CD4-positive, alpha-beta memory T cell (primary cell): Measurements from ENCODE around the gene MCF2L2. TPM values are rescaled to one million over a fixed set of nuclear protein-coding genes. Genes with fewer than 3 reads are reported as not detected.

ENCODE experiments used
- CTCF ChIA-PET: fragments of 350-600 bp; sonication (Branson Sonifier 250); formaldehyde crosslinking; loops from one replicate; lab custom pipeline; 2021; ENCODE audit warnings: inconsistent platforms; ENCODE audit not compliant: partially characterized antibody; lab: Charles Lee
- POLR2A ChIA-PET: fragments of 350-600 bp; sonication (Branson Sonifier 250); formaldehyde crosslinking; loops from one replicate; lab custom pipeline; 2021; ENCODE audit not compliant: partially characterized antibody; lab: Charles Lee
- DNase-seq, 5 donors: peaks; one replicate each; pipeline versions ENCODE4 v3.0.0 to v3.0.0-alpha.2; 2020 to 2022; ENCODE audit warnings: mixed read lengths in 1 of 5
- H3K27ac ChIP-seq: one replicate; pipeline ENCODE4 v1.7.0; 2013; ENCODE audit warnings: low read depth, low read length
- H3K27me3 ChIP-seq: 2 replicates; pipeline ENCODE4 v1.7.0; 2013; ENCODE audit warnings: mild to moderate bottlenecking, low read length, moderate library complexity; ENCODE audit not compliant: insufficient read depth
- H3K36me3 ChIP-seq: 2 replicates; pipeline ENCODE4 v1.7.0; 2013; ENCODE audit warnings: mild to moderate bottlenecking, low read length, moderate library complexity; ENCODE audit not compliant: insufficient read depth
- H3K4me1 ChIP-seq: 2 replicates; pipeline ENCODE4 v1.7.0; 2013; ENCODE audit warnings: mild to moderate bottlenecking, low read length, moderate library complexity; ENCODE audit not compliant: insufficient read depth
- H3K4me3 ChIP-seq, 2 donors: one replicate each; pipeline ENCODE4 v1.7.0; 2013; ENCODE audit warnings: low read length in 2 of 2, mild to moderate bottlenecking in 1 of 2
- H3K9me3 ChIP-seq, 2 donors: one replicate each; pipeline ENCODE4 v1.7.0; 2013; ENCODE audit warnings: low read length in 2 of 2, control low read depth in 1 of 2; ENCODE audit not compliant: control insufficient read depth in 1 of 2
- H3K27ac Mint-ChIP-seq, 7 donors: one replicate each; pipeline ENCODE4 v1.8.0; 2020 to 2021; ENCODE audit warnings: mixed read lengths in 7 of 7, mild to moderate bottlenecking in 6 of 7, inconsistent platforms in 3 of 7, moderate library complexity in 3 of 7
- H3K27me3 Mint-ChIP-seq, 2 donors: one replicate each; pipeline ENCODE4 v1.8.0; 2020 to 2021; ENCODE audit warnings: mixed read lengths in 2 of 2
- H3K36me3 Mint-ChIP-seq, 2 donors: one replicate each; pipeline ENCODE4 v1.8.0; 2020 to 2021; ENCODE audit warnings: mixed read lengths in 2 of 2, inconsistent platforms in 1 of 2, mild to moderate bottlenecking in 1 of 2
- H3K4me1 Mint-ChIP-seq, 4 donors: one replicate each; pipeline ENCODE4 v1.8.0; 2020 to 2021; ENCODE audit warnings: mixed read lengths in 4 of 4, mild to moderate bottlenecking in 1 of 4
- H3K4me3 Mint-ChIP-seq, 8 donors: one replicate each; pipeline ENCODE4 v1.8.0; 2020 to 2021; ENCODE audit warnings: mixed read lengths in 8 of 8, mild to moderate bottlenecking in 7 of 8, moderate library complexity in 6 of 8, inconsistent platforms in 3 of 8
- H3K9me3 Mint-ChIP-seq, 8 donors: one replicate each; pipeline ENCODE4 v1.8.0; 2020 to 2021; ENCODE audit warnings: mixed read lengths in 8 of 8, mild to moderate bottlenecking in 5 of 8, inconsistent platforms in 3 of 8, moderate library complexity in 1 of 8
- intact Hi-C: fragments of 100-400 bp; cut with micrococcal nuclease; formaldehyde crosslinking; loops from one replicate; pipeline ENCODE4 v1.15.1; 2023
- polyA plus RNA-seq, 2 donors: library from polyadenylated mRNA; unstranded; fragments of 300-500 nt; fragmentation: Illumina TruSeq; gene quantifications; one replicate each; pipeline ENCODE4 v1.2.3, GENCODE V29; 2021
- total RNA-seq, 2 experiments: library from RNA; stranded (reverse); gene quantifications; one replicate each; pipeline ENCODE4 v1.2.3, GENCODE V29; 2021

The MCF2L2 gene
- total and polyA plus RNA-seq, 4 experiments from 2014 or later = 0.37 to 7.3 (median 5.1) TPM

DNA sequence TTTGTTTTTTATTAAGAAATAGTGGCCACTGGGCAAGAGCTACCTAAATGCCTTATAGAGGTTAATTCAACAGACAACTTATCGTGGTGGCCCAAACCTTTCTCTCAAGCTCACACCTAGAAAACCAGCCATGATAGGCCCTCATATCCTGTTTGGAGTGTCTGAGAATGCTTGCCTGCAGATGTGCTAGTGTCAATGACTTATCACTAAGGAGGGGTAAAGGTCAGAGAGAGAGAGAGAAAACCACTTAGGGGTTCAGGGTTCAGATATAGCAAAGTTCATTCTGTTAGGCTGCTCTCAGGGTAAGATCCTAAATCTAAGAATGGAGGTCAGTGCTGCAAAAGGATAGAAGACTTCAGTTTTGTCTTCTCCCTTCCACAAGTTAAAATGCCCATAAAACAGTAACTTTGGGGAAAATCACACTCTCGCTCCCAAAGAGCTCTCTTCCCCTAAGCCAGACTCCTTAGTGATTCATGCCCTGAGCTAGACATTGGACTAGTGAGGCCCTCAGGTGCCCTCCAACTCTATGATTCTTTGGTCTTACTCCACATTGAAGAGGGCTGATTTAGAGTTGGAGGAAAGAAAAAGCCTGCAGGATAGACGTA, 205.7 kb downstream of the MCF2L2 start:
- Mint-ChIP-seq H3K9me3 (no peaks in the 10 kb centered on the region), H3K27ac (no peak overlapping the region), H3K36me3 (peaks cover 0 to 14% of the 10 kb centered on the region in 2 donors), H3K4me1 (peaks cover 8 to 14% (median 11%) of the 10 kb centered on the region in 4 donors), H3K27me3 (no peaks in the 10 kb centered on the region), H3K4me3 (no peak overlapping the region)
- Histone ChIP-seq H3K27me3 (no peaks in the 10 kb centered on the region), H3K36me3 (no peaks in the 10 kb centered on the region), H3K4me1 (peaks cover 17% of the 10 kb centered on the region), H3K27ac (no peak overlapping the region), H3K9me3 (no peaks in the 10 kb centered on the region), H3K4me3 (no peak overlapping the region)
- POLR2A ChIA-PET = no interaction called here
- DNase-seq = no peak
- CTCF ChIA-PET = no interaction called here
- intact Hi-C loops = no loop called here

DNA sequence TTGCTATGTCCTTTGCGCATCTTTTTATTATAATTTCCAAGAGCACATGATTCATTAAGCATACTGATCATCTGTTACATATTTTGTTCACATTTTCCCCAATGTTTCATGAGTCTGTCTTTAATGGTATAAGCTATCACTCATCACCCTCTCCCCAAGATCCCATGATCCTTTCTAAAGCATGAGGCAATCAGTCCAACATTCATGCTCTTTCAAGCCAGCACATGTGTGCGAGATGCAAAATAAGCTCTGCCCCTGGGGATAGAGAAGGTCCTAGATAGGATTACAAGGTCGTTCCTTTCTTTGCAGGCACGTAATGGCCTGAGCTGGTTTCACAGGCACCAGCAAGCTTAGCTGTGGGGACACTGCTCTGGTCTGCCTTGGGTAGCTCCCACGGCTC, 207.6 kb downstream of the MCF2L2 start:
- no peaks in the 10 kb centered on the region for H3K27me3 ChIP-seq
- no peaks in the 10 kb centered on the region for H3K36me3 ChIP-seq
- DNase-seq = no peak
- no peaks in the 10 kb centered on the region for H3K9me3 Mint-ChIP-seq
- peak overlapping the region in 1 of 7 donors; percentile 49 for H3K27ac Mint-ChIP-seq
- no peaks in the 10 kb centered on the region for H3K27me3 Mint-ChIP-seq
- H3K4me1 Mint-ChIP-seq = peaks cover 8 to 14% (median 11%) of the 10 kb centered on the region in 4 donors
- H3K36me3 Mint-ChIP-seq = peaks cover 0 to 11% of the 10 kb centered on the region in 2 donors
- no peak overlapping the region for H3K4me3 Mint-ChIP-seq
- H3K9me3 ChIP-seq = no peaks in the 10 kb centered on the region
- H3K4me3 ChIP-seq = no peak overlapping the region
- ChIA-PET POLR2A (no interaction called here), CTCF (no interaction called here)
- H3K4me1 ChIP-seq = peaks cover 17% of the 10 kb centered on the region
- H3K27ac ChIP-seq = no peak overlapping the region
- intact Hi-C loops = no loop called here

DNA sequence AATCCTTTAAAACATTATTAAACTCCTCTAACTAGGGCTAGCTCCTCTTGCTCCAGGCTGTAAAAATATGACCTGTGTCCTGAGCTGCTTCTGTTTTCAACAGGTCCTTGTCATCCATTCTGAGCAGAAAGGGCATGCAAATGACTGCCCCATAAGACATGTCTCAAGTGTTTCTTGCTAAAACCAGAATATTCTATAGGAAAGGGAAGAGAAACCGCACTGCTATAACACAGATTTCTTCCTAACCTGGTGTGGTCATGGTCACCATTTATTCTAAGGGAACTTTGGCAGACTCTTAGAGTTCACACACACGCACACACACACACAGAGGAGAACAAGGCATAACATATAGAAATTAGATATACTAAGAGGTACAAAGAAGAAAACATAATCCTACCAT, 209.6 kb downstream of the MCF2L2 start:
- POLR2A ChIA-PET = no interaction called here
- H3K9me3 ChIP-seq = no peaks in the 10 kb centered on the region
- CTCF ChIA-PET = no interaction called here
- no peaks in the 10 kb centered on the region for H3K4me1 Mint-ChIP-seq
- H3K36me3 Mint-ChIP-seq = peaks cover 0 to 20% of the 10 kb centered on the region in 2 donors
- H3K27ac ChIP-seq = no peak overlapping the region
- H3K4me3 Mint-ChIP-seq = no peak overlapping the region
- no peaks in the 10 kb centered on the region for H3K36me3 ChIP-seq
- intact Hi-C loops = no loop called here
- H3K9me3 Mint-ChIP-seq = no peaks in the 10 kb centered on the region
- DNase-seq = no peak
- H3K4me1 ChIP-seq = peaks cover 1% of the 10 kb centered on the region
- peak overlapping the region in 1 of 7 donors; percentile 35 for H3K27ac Mint-ChIP-seq
- no peaks in the 10 kb centered on the region for H3K27me3 Mint-ChIP-seq
- no peaks in the 10 kb centered on the region for H3K27me3 ChIP-seq
- no peak overlapping the region for H3K4me3 ChIP-seq

DNA sequence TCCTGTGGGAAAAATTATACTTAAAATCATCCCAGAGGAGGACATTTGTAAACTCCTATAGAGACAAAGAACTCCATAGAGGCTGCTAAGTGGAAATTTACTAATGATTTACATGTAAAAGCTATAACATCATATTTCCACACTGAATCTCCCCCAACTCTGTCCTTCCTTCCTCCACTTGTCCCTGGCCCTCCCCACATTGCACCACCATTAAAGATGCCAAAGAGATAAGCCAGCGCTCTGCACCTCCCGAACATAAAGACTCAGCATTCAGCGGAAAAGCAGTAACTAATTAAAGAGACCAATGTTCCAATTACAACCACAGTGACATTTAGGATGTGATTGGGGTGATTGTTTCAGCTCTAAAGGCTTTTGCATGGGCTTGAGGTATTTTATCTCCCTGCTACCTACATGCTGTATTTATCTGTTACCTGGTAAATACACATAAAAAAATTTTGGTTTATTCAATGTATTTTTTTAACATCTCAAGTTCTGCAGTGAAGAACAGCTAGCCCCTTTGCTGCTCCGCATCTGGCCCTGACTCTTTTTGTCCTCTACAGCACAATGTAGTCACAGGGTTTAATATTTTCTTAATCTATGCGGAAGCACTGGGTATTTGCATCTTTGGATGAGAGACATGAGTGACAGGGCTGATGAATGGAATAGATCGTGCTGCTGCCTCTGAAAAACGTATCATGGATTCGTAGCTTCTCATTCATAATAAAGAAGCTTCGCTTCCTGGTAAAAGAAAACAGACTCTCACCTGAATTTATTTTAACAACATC, 210.7 kb downstream of the MCF2L2 start:
- no peaks in the 10 kb centered on the region for H3K9me3 ChIP-seq
- H3K36me3 ChIP-seq = no peaks in the 10 kb centered on the region
- no peaks in the 10 kb centered on the region for H3K27me3 Mint-ChIP-seq
- H3K27ac Mint-ChIP-seq = no peak overlapping the region
- H3K27me3 ChIP-seq = no peaks in the 10 kb centered on the region
- no peak overlapping the region for H3K4me3 Mint-ChIP-seq
- intact Hi-C loops = no loop called here
- POLR2A ChIA-PET = no interaction called here
- peaks cover 0 to 20% of the 10 kb centered on the region in 2 donors for H3K36me3 Mint-ChIP-seq
- H3K27ac ChIP-seq = no peak overlapping the region
- no peaks in the 10 kb centered on the region for H3K4me1 ChIP-seq
- no peak overlapping the region for H3K4me3 ChIP-seq
- H3K4me1 Mint-ChIP-seq = no peaks in the 10 kb centered on the region
- CTCF ChIA-PET = interaction anchor here (0.7 kb wide), 1 partner anchor 166 kb away, joined by 3 read pairs; no protein-coding TSS in a partner anchor
- no peaks in the 10 kb centered on the region for H3K9me3 Mint-ChIP-seq
- no peak for DNase-seq

DNA sequence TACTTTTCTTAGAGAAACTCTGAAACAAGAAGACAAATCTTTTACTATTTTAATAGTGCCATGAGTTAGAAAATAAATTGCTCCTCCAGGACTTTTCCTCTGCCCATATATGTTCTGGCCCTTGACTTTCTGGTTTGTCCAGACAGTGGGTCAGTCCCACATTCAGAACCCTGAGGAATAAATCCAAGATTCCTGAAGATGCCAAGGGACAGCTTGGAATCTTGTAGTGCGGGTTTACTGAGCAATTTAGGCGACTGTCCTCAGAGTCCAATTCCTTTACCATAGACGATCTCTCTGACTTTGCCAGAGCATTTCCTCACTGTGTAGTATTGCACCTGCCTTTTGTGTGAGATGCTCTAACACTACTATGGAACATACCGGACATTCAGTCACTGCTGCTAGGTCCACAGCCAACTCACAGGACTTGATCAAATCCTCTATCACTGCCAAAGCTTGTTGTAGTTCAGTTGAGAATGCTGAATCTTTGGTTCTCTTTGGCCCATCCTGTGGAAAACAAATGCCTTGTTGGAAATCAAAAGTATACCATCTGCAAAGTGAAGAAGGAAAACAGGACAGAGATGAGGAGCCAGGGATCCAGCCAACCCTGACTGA, 212.7 kb downstream of the MCF2L2 start:
- no peaks in the 10 kb centered on the region for H3K27me3 ChIP-seq
- no peaks in the 10 kb centered on the region for H3K9me3 Mint-ChIP-seq
- no peaks in the 10 kb centered on the region for H3K36me3 ChIP-seq
- ChIA-PET CTCF (no interaction called here), POLR2A (no interaction called here)
- H3K27ac Mint-ChIP-seq = no peak overlapping the region
- H3K27ac ChIP-seq = no peak overlapping the region
- no peaks in the 10 kb centered on the region for H3K4me1 ChIP-seq
- H3K36me3 Mint-ChIP-seq = peaks cover 3 to 26% of the 10 kb centered on the region in 2 donors
- H3K27me3 Mint-ChIP-seq = no peaks in the 10 kb centered on the region
- intact Hi-C loops = no loop called here
- H3K4me1 Mint-ChIP-seq = peaks cover 0 to 2% (median 0%) of the 10 kb centered on the region in 4 donors
- no peak for DNase-seq
- H3K4me3 ChIP-seq = no peak overlapping the region
- H3K4me3 Mint-ChIP-seq = no peak overlapping the region
- H3K9me3 ChIP-seq = no peaks in the 10 kb centered on the region

DNA sequence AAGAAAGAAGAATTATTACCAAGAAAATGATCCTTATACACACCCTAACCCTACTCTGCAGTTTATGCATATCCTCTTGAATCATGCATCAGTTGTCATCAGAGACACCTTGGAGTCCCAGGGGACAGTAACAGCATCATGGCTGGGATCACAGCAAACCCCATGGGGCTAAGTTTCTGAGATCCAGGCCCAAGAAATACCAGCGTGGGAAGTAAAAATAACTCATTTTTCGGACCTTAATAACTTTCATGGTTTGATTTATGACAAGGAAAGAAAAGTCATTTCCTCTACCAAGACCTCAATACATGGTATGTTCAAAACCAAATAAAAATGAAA, 214.2 kb downstream of the MCF2L2 start:
- CTCF ChIA-PET = no interaction called here
- Mint-ChIP-seq H3K27me3 (no peaks in the 10 kb centered on the region), H3K4me1 (peaks cover 0 to 2% (median 0%) of the 10 kb centered on the region in 4 donors), H3K27ac (no peak overlapping the region), H3K4me3 (no peak overlapping the region), H3K9me3 (no peaks in the 10 kb centered on the region), H3K36me3 (peaks cover 3 to 27% of the 10 kb centered on the region in 2 donors)
- no peaks in the 10 kb centered on the region for H3K36me3 ChIP-seq
- intact Hi-C loops = no loop called here
- no peaks in the 10 kb centered on the region for H3K4me1 ChIP-seq
- no peaks in the 10 kb centered on the region for H3K9me3 ChIP-seq
- no peak overlapping the region for H3K27ac ChIP-seq
- no peaks in the 10 kb centered on the region for H3K27me3 ChIP-seq
- DNase-seq = no peak
- POLR2A ChIA-PET = no interaction called here
- H3K4me3 ChIP-seq = no peak overlapping the region

DNA sequence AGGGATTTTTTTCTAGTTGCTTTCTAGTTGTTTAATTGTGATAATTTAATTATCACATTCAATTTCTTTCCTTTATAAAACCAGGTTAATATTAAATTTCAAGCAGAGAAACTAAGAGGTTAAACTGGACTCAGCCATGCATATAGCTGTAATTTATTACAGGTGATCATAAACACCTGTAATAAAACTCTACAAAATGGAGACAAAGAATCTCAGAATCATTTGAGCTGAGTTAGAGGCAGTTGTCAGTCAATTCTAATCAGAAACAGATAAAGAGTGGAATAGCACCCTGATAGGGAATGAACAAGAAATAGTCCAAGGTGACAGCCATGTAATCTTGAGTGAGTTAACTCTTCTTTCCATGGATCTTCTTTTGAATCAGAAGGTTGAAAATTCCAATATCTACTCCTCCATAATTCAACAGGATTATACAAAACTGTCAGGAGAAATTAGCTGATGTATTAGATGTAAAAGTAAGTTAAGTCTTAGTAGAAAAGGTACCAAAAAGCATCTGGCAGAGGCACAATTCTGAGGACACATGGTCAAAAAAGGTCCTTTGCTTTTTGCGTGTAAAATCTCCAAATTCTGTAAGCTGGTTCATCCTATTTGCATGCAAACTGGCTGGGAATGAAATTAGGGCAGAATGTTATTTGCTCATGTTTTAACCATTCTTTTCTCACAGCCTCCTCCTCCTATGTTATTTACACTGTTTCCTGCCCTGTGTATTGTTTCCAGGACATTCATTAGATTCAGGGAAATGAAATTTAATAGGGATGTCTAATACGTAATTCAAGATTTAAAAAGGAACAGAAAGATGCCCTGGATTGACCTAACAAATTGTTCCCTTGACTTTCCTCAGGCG, 214.8 kb downstream of the MCF2L2 start:
- Histone ChIP-seq H3K27ac (no peak overlapping the region), H3K36me3 (no peaks in the 10 kb centered on the region), H3K4me3 (no peak overlapping the region), H3K27me3 (no peaks in the 10 kb centered on the region), H3K9me3 (no peaks in the 10 kb centered on the region), H3K4me1 (no peaks in the 10 kb centered on the region)
- DNase-seq = no peak
- Mint-ChIP-seq H3K4me1 (peaks cover 0 to 2% (median 0%) of the 10 kb centered on the region in 4 donors), H3K27ac (no peak overlapping the region), H3K4me3 (no peak overlapping the region), H3K36me3 (peaks cover 3 to 30% of the 10 kb centered on the region in 2 donors), H3K27me3 (no peaks in the 10 kb centered on the region), H3K9me3 (no peaks in the 10 kb centered on the region)
- intact Hi-C loops = no loop called here
- POLR2A ChIA-PET = no interaction called here
- CTCF ChIA-PET = no interaction called here
